Measurements from ENCODE around the gene GRIK4. TPM values are rescaled to one million over a fixed set of nuclear protein-coding genes. Genes with fewer than 3 reads are reported as not detected.

Gene GRIK4
- total RNA-seq, 1 donor from 2014 or later: 2.2 TPM

DNA sequence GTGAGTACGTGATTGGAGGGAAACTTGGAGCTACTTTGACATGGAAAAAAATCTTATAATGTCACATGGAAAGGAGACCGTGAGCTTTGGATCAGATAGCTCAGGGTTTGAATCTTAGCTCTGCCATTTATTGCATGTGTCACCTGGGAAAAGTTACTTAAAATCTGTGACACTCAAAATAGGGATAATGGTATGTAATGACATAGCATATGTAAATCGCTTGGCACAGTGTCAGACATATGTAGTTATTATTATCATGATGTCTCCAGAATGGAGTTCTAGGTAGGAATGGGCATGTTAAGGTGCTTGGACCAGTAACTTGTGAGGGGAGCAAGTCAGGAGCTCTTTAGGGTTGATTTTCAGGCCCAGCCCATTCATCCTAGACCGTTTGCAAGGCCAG is 75.8 kb downstream of the GRIK4 start:
- TF ChIP-seq, protein P1, sequence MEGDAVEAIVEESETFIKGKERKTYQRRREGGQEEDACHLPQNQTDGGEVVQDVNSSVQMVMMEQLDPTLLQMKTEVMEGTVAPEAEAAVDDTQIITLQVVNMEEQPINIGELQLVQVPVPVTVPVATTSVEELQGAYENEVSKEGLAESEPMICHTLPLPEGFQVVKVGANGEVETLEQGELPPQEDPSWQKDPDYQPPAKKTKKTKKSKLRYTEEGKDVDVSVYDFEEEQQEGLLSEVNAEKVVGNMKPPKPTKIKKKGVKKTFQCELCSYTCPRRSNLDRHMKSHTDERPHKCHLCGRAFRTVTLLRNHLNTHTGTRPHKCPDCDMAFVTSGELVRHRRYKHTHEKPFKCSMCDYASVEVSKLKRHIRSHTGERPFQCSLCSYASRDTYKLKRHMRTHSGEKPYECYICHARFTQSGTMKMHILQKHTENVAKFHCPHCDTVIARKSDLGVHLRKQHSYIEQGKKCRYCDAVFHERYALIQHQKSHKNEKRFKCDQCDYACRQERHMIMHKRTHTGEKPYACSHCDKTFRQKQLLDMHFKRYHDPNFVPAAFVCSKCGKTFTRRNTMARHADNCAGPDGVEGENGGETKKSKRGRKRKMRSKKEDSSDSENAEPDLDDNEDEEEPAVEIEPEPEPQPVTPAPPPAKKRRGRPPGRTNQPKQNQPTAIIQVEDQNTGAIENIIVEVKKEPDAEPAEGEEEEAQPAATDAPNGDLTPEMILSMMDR (IDR thresholded peaks at IDR 0.05; ENCODE audit: unreplicated experiment): no peak
- Mint-ChIP-seq H3K9me3 (peaks cover 16% of the 10 kb centered on the region), H3K4me3 (no peak overlapping the region), H3K4me1 (no peaks in the 10 kb centered on the region), H3K27ac (no peak overlapping the region), H3K27me3 (ENCODE audit: low read depth) (peaks cover 13% of the 10 kb centered on the region), H3K36me3 (no peaks in the 10 kb centered on the region)
- no peak for DNase-seq (ENCODE audit: low spot score in 2 of 2, unreplicated experiment in 2 of 2)

DNA sequence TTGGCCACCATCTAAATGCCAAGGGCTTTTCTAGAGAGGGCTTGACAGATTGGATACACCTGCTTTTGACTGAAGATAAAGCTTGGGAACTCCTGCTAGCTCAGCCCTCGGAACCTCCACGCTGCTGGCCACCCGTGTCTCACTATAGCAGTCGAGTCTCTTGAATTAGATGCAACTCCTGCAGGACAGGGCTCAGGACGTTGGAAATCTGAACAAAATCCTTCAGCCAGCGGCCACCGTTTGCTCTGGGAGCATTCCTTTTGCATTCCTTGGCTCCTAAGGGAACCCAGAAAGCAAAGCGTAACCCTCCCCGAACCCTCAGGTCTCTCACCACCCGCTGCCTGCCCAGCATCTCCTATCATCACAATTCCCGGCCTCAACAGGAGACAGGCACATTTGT is 77.8 kb downstream of the GRIK4 start:
- Mint-ChIP-seq H3K4me3 (no peak overlapping the region), H3K9me3 (peaks cover under 1% of the 10 kb centered on the region), H3K27ac (no peak overlapping the region), H3K4me1 (no peaks in the 10 kb centered on the region), H3K27me3 (ENCODE audit: low read depth) (peaks cover 29% of the 10 kb centered on the region), H3K36me3 (no peaks in the 10 kb centered on the region)
- TF ChIP-seq, protein P1 (IDR thresholded peaks at IDR 0.05; ENCODE audit: unreplicated experiment): no peak
- no peak for DNase-seq (ENCODE audit: low spot score in 2 of 2, unreplicated experiment in 2 of 2)

GRCh38 chr11:120590472-120590871 is 78.9 kb downstream of the GRIK4 start:
- no peak overlapping the region for H3K4me3 Mint-ChIP-seq
- TF ChIP-seq, protein P1 (IDR thresholded peaks at IDR 0.05; ENCODE audit: unreplicated experiment): no peak
- no peaks in the 10 kb centered on the region for H3K36me3 Mint-ChIP-seq
- H3K27ac Mint-ChIP-seq: no peak overlapping the region
- DNase-seq (ENCODE audit: low spot score in 2 of 2, unreplicated experiment in 2 of 2): no peak
- peaks cover 33% of the 10 kb centered on the region for H3K27me3 Mint-ChIP-seq (ENCODE audit: low read depth)
- no peaks in the 10 kb centered on the region for H3K4me1 Mint-ChIP-seq
- H3K9me3 Mint-ChIP-seq: no peaks in the 10 kb centered on the region

- Mint-ChIP-seq H3K27me3 (ENCODE audit: low read depth) (peaks cover 51% of the 10 kb centered on the region), H3K4me3 (no peak overlapping the region), H3K27ac (no peak overlapping the region), H3K36me3 (no peaks in the 10 kb centered on the region), H3K4me1 (no peaks in the 10 kb centered on the region), H3K9me3 (no peaks in the 10 kb centered on the region)
- no peak for DNase-seq (ENCODE audit: low spot score in 2 of 2, unreplicated experiment in 2 of 2)
- TF ChIP-seq, protein P1 (IDR thresholded peaks at IDR 0.05; ENCODE audit: unreplicated experiment): no peak
Observed at GRCh38 chr11:120594746-120595145, 83.2 kb downstream of the GRIK4 start.

GRCh38 chr11:120595557-120595956 is 84.0 kb downstream of the GRIK4 start:
- Mint-ChIP-seq H3K4me3 (no peak overlapping the region), H3K36me3 (no peaks in the 10 kb centered on the region), H3K27me3 (ENCODE audit: low read depth) (peaks cover 51% of the 10 kb centered on the region), H3K9me3 (no peaks in the 10 kb centered on the region), H3K4me1 (no peaks in the 10 kb centered on the region), H3K27ac (no peak overlapping the region)
- DNase-seq (ENCODE audit: low spot score in 2 of 2, unreplicated experiment in 2 of 2): no peak
- TF ChIP-seq, protein P1 (IDR thresholded peaks at IDR 0.05; ENCODE audit: unreplicated experiment): no peak

All from mesothelial cell of epicardium (in vitro differentiated cells).